Keratinocyte (primary cell): Measurements from ENCODE around the gene TLK1.

Source experiments
- CTCF ChIP-seq, 3 experiments: IDR thresholded peaks in 1 of 3; conservative IDR thresholded peaks in 1 of 3; optimal IDR thresholded peaks in 1 of 3; 2 replicates in 2 of 3; 3 replicates in 1 of 3; pipeline versions ENCODE3 to v1.5.1; 2011; ENCODE audit warnings: low read length in 3 of 3, mild to moderate bottlenecking in 3 of 3, moderate library complexity in 2 of 3, control low read depth in 1 of 3, inconsistent platforms in 1 of 3; ENCODE audit not compliant: insufficient read depth in 2 of 3; ENCODE audit errors: extremely low read depth in 1 of 3
- EZH2 ChIP-seq: IDR thresholded peaks from one replicate; pipeline ENCODE4 v1.6.1; 2012; ENCODE audit warnings: inconsistent platforms, mild to moderate bottlenecking, low read length, moderate library complexity

- TF ChIP-seq CTCF (optimal IDR thresholded peaks at IDR 0.05 in 1 of 3, IDR thresholded peaks at IDR 0.05 in 1 of 3, conservative IDR thresholded peaks at IDR 0.05 in 1 of 3; ENCODE audit: extremely low read depth in 1 of 3, insufficient read depth in 2 of 3, low read length in 3 of 3) (no peak), EZH2 (no peak)
These were observed 20.8 kb downstream of the TLK1 start for GRCh38 chr2:171139860-171140259.
